Measurements from ENCODE around the gene LIPN.

LIPN gene

DNA sequence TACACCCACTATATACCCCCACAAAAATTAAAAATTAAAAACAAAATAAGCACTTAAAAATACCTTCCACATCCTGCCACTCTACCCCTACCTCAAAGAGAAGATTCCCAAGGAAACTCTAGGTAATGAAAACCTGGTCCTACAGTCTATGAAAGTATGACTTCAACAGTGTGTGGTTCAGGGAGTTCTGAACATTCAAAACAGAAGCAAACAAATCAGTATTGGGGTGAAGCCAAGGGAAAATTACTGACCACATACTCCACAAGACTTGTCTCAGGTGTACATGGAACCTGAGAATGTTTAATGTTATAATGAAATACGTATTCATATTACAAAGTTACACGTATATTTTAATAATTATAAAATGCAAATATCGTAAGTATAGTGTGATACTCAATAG lies 22.4 kb downstream of the LIPN start:
- TF ChIP-seq, protein P1, sequence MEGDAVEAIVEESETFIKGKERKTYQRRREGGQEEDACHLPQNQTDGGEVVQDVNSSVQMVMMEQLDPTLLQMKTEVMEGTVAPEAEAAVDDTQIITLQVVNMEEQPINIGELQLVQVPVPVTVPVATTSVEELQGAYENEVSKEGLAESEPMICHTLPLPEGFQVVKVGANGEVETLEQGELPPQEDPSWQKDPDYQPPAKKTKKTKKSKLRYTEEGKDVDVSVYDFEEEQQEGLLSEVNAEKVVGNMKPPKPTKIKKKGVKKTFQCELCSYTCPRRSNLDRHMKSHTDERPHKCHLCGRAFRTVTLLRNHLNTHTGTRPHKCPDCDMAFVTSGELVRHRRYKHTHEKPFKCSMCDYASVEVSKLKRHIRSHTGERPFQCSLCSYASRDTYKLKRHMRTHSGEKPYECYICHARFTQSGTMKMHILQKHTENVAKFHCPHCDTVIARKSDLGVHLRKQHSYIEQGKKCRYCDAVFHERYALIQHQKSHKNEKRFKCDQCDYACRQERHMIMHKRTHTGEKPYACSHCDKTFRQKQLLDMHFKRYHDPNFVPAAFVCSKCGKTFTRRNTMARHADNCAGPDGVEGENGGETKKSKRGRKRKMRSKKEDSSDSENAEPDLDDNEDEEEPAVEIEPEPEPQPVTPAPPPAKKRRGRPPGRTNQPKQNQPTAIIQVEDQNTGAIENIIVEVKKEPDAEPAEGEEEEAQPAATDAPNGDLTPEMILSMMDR (IDR thresholded peaks at IDR 0.05; ENCODE audit: low read depth, low read length): no peak
- H3K4me3 ChIP-seq (ENCODE audit: low read depth, low read length): no peak overlapping the region

DNA sequence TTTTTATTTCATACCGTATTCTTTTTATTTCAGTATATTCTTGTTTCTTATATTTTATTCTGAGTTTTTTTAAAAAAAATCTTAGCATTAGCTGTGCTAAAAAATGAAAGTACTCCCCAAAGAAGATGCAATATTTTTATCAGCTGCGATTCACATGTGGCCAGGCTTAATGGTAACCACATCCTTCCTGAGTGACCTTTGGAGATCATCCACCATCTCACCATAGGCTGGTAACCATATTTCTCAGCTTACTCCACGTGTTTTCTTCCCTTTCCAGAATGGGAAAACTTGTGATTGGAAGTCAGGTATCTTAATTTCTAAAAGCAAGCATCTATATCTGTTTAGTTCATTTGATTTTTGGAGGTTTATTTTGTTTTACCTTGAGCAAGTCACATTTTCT lies 23.9 kb downstream of the LIPN start:
- TF ChIP-seq, protein P1 (IDR thresholded peaks at IDR 0.05; ENCODE audit: low read depth, low read length): no peak
- no peak overlapping the region for H3K4me3 ChIP-seq (ENCODE audit: low read depth, low read length)

DNA sequence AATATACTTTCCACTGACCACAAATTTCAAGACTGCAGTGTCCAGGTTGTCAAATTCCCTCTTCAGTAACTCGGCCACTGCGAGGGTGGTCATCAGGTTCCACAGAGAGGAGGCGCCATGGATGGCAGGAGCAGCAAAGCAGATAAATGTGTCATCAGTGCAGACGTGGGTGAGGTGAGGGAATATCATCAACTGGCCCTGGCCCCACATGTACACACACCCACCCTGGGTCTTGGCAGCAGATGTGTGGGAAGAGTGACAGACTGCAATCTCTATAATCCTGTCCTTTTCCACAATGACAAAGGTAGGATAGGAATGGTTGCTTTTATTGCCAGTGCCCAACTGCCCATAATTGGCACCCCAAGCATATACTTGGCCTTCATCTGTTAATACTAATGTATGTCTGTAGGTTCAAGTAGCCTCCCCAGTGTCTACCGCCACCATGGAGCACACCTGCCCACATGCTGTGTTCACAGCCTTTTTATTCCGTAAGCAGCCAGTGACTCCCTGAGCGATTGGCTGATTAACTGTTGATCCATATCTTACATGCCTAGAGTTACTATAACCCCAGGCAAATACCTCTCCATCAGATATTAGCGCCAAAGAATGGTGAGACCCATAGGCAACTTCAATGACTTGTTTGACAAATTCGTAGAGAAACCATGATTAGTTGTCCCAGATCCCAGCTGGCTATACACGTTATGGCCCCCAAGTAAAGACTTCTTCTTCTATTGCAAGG lies 26.4 kb downstream of the LIPN start:
- no peak overlapping the region for H3K4me3 ChIP-seq (ENCODE audit: low read depth, low read length)
- TF ChIP-seq, protein P1 (IDR thresholded peaks at IDR 0.05; ENCODE audit: low read depth, low read length): no peak

DNA sequence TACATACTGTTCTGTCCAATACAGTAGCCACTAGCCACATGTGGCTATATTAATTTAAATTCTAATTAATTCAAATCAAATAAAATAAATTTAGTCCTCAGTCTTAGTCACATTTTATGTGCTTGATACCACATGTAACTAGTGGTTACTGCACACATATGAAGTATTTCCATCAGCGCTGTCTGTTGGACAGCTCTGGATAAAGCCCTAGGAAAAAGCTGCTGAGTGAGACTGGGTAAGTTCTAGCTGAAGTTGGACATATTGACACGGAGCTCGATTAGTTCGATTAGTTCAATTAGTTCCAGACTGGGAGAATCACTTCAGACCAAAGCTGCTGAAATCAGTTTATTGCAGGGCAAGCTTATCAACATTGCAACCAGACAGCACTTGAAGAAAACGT lies 27.6 kb downstream of the LIPN start:
- TF ChIP-seq, protein P1 (IDR thresholded peaks at IDR 0.05; ENCODE audit: low read depth, low read length): no peak
- H3K4me3 ChIP-seq (ENCODE audit: low read depth, low read length): no peak overlapping the region

DNA sequence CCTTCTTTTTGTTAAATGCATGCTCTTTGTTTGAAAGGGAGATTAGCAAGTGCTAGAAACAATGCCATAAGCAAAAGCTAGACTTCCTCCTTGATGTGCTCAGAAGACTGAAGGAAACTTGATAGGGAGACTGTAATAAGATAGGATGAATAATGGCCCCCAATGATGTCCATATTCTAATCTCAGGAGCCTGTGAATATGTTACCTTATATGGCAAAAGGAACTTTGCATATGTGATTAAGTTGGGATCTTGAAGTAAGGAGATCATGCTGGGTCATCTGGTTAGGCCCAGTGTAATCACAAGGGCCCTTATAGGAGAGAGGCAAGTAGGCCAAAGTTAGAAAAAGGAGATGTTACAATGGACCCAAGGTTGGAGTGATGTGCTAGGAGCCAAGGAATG lies 29.1 kb downstream of the LIPN start:
- H3K4me3 ChIP-seq (ENCODE audit: low read depth, low read length): no peak overlapping the region
- TF ChIP-seq, protein P1 (IDR thresholded peaks at IDR 0.05; ENCODE audit: low read depth, low read length): no peak

DNA sequence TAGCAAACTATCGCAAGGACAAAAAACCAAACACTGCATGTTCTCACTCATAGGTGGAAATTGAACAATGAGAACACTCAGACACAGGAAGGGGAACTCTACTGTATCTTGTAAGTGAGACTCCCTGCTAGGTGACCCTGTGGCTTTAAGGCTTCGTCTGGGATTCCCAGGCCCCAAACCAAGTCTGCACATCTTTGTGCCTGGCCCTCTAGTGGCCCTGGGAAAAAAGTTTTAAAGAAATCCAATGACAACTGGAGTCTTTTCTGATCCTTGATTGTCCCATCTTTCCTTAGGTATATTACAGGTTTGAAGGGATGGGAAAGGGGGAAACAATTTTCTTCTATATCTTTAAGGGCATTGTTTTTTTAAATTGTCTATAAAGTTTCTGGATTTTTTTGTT lies 32.1 kb downstream of the LIPN start:
- no peak overlapping the region for H3K4me3 ChIP-seq (ENCODE audit: low read depth, low read length)
- TF ChIP-seq, protein P1 (IDR thresholded peaks at IDR 0.05; ENCODE audit: low read depth, low read length): peak; percentile 36

DNA sequence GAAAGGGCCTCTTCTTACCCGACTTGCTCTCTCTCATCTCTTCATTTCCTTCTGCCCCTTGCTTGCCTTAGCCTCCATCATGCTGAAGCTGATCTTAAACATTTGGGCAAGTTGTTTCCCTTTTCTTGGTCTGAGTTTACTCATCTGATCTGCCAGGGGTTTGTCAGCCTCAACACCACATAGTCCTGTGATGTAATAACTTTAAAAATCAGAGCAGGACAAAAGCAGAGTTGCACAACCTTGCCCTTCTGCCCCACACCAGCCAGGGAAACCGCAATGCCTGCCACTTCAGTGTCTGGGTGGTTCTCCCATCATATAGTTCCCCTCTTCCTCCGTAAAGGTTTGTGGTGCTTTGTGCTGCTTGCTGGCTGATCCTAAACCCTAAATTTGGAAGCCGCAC lies 32.8 kb downstream of the LIPN start:
- TF ChIP-seq, protein P1 (IDR thresholded peaks at IDR 0.05; ENCODE audit: low read depth, low read length): no peak
- no peak overlapping the region for H3K4me3 ChIP-seq (ENCODE audit: low read depth, low read length)
